ENCODE data around the gene ERRFI1. TPM values are rescaled to one million over a fixed set of nuclear protein-coding genes. Genes with fewer than 3 reads are reported as not detected.

The ERRFI1 gene
- total RNA-seq, 4 donors from 2014 or later, result 19.0 to 67.6 (median 39.6) TPM

- H3K27ac ChIP-seq, result peak overlapping the region; percentile 37 to 64
- DNase-seq, result no peak
- TF ChIP-seq, protein P1, sequence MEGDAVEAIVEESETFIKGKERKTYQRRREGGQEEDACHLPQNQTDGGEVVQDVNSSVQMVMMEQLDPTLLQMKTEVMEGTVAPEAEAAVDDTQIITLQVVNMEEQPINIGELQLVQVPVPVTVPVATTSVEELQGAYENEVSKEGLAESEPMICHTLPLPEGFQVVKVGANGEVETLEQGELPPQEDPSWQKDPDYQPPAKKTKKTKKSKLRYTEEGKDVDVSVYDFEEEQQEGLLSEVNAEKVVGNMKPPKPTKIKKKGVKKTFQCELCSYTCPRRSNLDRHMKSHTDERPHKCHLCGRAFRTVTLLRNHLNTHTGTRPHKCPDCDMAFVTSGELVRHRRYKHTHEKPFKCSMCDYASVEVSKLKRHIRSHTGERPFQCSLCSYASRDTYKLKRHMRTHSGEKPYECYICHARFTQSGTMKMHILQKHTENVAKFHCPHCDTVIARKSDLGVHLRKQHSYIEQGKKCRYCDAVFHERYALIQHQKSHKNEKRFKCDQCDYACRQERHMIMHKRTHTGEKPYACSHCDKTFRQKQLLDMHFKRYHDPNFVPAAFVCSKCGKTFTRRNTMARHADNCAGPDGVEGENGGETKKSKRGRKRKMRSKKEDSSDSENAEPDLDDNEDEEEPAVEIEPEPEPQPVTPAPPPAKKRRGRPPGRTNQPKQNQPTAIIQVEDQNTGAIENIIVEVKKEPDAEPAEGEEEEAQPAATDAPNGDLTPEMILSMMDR (IDR thresholded peaks at IDR 0.05), result no peak
- no peak for TF ChIP-seq POLR2A (IDR thresholded peaks at IDR 0.05)
- H3K4me3 ChIP-seq, result no peak overlapping the region
- no peaks in the 10 kb centered on the region for H3K9me3 ChIP-seq
- intact Hi-C loops (cut with DNase I; ENCODE audit: low total_unique reads), result no loop called here
- no peaks in the 10 kb centered on the region for H3K27me3 ChIP-seq
- H3K4me1 ChIP-seq, result peaks cover 6% of the 10 kb centered on the region in 2 donors
- H3K36me3 ChIP-seq, result no peaks in the 10 kb centered on the region
Observed at GRCh38 chr1:8002921-8003320, 23.2 kb downstream of the ERRFI1 start.

- intact Hi-C loops (cut with DNase I; ENCODE audit: low total_unique reads), result no loop called here
- no peak for DNase-seq
- H3K27ac ChIP-seq, result peak overlapping the region; percentile 37 to 64
- H3K36me3 ChIP-seq, result no peaks in the 10 kb centered on the region
- TF ChIP-seq, protein P1 (IDR thresholded peaks at IDR 0.05), result no peak
- TF ChIP-seq POLR2A (IDR thresholded peaks at IDR 0.05), result no peak
- H3K27me3 ChIP-seq, result no peaks in the 10 kb centered on the region
- H3K9me3 ChIP-seq, result no peaks in the 10 kb centered on the region
- no peak overlapping the region for H3K4me3 ChIP-seq
- H3K4me1 ChIP-seq, result peaks cover 6% of the 10 kb centered on the region in 2 donors
Observed at GRCh38 chr1:8002329-8002910, 23.7 kb downstream of the ERRFI1 start.

DNA sequence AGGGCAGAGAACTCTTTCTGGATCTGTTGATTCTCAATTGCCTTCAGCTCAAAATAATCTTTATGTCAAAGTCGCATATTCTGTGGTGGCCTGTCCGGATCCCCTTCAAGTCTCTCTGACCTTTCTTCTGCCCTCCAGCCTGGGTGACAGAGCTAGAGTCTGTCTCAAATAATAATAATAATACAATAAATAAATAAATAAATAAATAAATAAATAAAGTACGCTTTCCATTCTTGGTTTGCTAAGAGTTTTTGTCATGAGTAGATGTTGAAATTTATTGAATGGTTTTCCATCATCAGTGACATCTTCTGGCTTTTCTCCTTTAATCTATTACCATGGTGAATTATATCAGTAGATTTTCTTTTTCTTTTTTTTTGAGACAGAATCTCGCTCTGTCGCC is 30.7 kb downstream of the ERRFI1 start:
- no peak overlapping the region for H3K4me3 ChIP-seq
- DNase-seq, result no peak
- H3K9me3 ChIP-seq, result no peaks in the 10 kb centered on the region
- H3K27me3 ChIP-seq, result no peaks in the 10 kb centered on the region
- H3K36me3 ChIP-seq, result no peaks in the 10 kb centered on the region
- H3K27ac ChIP-seq, result no peak overlapping the region
- intact Hi-C loops (cut with DNase I; ENCODE audit: low total_unique reads), result no loop called here
- H3K4me1 ChIP-seq, result no peaks in the 10 kb centered on the region
- no peak for TF ChIP-seq POLR2A (IDR thresholded peaks at IDR 0.05)
- TF ChIP-seq, protein P1 (IDR thresholded peaks at IDR 0.05), result no peak

DNA sequence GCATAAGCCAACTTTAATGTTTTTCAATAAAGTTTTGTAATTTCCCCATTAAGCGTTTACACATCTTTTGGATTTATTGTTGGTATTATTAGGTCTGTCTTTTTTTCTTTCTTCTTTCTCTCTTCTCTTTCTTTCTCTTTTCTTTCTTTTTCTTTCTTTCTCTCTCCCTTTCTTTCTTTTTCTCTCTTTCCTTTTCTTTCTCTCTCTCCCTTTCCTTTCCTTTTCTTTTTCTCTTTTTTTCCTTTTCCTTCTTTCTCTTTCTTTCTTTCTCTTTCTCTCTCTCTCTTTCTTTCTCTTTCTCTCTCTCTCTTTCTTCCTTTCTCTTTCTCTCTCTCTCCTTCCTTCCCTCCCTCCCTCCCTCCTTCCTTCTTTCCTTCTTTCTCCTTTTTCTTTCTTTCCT is 31.3 kb downstream of the ERRFI1 start:
- DNase-seq, result no peak
- no peaks in the 10 kb centered on the region for H3K27me3 ChIP-seq
- H3K27ac ChIP-seq, result no peak overlapping the region
- H3K9me3 ChIP-seq, result no peaks in the 10 kb centered on the region
- TF ChIP-seq, protein P1 (IDR thresholded peaks at IDR 0.05), result no peak
- no peak for TF ChIP-seq POLR2A (IDR thresholded peaks at IDR 0.05)
- no peaks in the 10 kb centered on the region for H3K4me1 ChIP-seq
- no peak overlapping the region for H3K4me3 ChIP-seq
- intact Hi-C loops (cut with DNase I; ENCODE audit: low total_unique reads), result no loop called here
- H3K36me3 ChIP-seq, result no peaks in the 10 kb centered on the region

GRCh38 chr1:7993593-7994479 is 32.3 kb downstream of the ERRFI1 start:
- H3K4me1 ChIP-seq, result no peaks in the 10 kb centered on the region
- no peaks in the 10 kb centered on the region for H3K36me3 ChIP-seq
- no peaks in the 10 kb centered on the region for H3K27me3 ChIP-seq
- intact Hi-C loops (cut with DNase I; ENCODE audit: low total_unique reads), result no loop called here
- TF ChIP-seq POLR2A (IDR thresholded peaks at IDR 0.05), result no peak
- TF ChIP-seq, protein P1 (IDR thresholded peaks at IDR 0.05), result no peak
- H3K9me3 ChIP-seq, result no peaks in the 10 kb centered on the region
- H3K4me3 ChIP-seq, result no peak overlapping the region
- no peak for DNase-seq
- no peak overlapping the region for H3K27ac ChIP-seq

Data from uterus (tissue), 4 donors.